DOHH2 (cell line): ENCODE results near the gene GNAT1.

ENCODE experiments used
- CTCF ChIP-seq: fragments of 200-600 bp; sonication (generic); IDR thresholded peaks from one replicate; pipeline ENCODE4 v1.5.1; 2014; ENCODE audit warnings: antibody characterized with exemption, mild to moderate bottlenecking, low read depth, low read length; ENCODE audit not compliant: poor library complexity, severe bottlenecking
- EZH2phosphoT487 ChIP-seq: fragments of 200-600 bp; sonication (generic); IDR thresholded peaks from 2 replicates; pipeline ENCODE4 v1.6.1; 2017; ENCODE audit warnings: borderline replicate concordance, mild to moderate bottlenecking, antibody characterized with exemption, low read length, moderate library complexity, mixed read lengths

- TF ChIP-seq CTCF (no peak), EZH2phosphoT487 (no peak)
These were observed 21.6 kb upstream of the GNAT1 start for GRCh38 chr3:50169858-50170257.
